NOMO-1 treated with dmso at 0.1 percent for 144 hours (cell line): ENCODE results near the gene TCF23.
A peak's percentile ranks its signal among the peaks of the same experiment; 100 is the strongest.
"Not testable (repeated sequence)": the region's sequence is repeated elsewhere in the genome, so short reads cannot be mapped to it uniquely, and the experiment has no call there.

Experiments used
- DNase-seq: peaks from one replicate; lab custom pipeline; 2025; ENCODE audit not compliant: unreplicated experiment; lab: John Stamatoyannopoulos, UW

Gene TCF23

DNA sequence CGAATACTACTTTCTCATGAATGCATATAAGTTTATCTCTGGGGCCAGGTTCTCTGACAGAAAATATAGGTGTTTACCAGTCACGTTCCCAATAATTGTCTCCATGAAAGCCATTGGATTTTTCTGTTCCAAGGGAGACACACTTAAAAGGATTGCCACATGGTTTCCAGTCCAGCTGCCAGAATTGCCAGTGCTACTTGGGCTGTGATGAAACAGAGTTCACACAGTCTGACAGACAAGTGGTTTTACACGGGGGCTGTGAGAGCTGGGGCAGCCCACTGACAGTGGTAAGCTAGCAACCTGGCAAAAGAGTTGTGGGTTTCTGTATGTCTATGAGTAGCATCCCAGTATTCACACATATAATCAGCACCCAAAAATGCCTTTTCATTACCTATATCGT is 35.3 kb downstream of the TCF23 start:
- DNase-seq = no peak

DNA sequence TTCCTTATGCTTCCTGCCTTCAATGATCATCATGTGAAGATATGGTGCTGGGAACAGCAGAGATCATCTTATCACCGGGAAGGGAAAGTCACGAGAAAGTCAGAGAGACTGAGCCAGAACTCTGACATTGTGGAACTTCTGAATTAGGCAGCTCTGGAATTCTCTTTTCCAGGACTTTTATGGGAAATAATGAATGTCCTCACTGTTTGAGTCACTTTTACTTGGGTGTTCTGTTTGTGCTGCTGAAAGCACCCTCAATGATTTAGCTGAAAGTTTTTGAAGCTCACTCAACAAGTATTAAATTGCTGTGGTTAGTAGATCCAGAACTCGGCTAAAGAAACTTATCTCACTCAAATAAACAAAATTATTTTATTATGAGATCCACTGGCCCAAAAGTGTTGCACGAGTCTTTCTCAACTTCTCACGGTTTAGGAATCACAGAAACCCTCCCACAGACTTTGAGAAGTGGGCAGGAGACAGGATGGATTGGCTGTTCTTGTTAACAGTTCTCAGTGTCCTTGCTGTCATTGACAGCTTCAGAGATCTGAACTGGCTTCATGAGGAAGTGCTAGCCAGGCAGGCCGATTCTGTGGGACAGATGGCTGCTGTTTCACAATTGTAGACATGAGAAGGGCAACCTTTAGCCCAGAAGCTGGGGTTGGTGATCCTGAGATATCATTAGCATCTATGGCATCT is 36.7 kb downstream of the TCF23 start:
- DNase-seq = peak; percentile 35

DNA sequence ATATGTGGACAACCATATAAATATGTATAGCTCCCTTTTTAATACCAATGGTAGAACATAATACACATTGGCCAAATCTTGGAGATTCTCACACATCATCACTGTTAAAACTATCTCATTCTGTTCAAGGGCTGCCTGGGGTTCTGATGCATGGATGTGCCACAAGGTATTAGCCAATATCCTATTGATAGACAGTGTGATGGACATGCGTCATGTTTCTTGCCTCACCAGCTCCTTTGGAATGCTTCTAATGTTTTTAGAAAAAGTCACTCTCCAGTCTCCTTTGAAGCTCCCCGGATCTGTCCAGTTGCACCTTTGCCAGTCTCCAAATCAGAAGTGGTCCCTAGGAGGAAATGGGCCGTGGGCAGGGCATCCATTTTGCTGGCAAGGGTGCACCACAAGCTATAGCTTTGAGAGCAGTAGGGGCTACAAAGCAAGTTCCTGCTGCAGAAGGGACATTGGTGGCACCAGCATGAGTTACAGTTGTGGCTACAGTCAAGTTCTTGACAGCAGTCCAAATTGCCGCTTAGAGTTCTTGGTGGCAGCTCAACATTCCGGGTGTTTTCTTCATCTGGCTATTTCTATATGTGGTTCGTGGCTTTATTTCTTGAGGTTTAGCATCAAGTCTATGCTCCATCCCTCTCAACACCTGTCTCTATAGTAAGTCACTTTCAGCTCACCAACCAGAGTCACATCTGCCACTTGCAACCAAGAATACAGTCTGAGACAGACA is 38.0 kb downstream of the TCF23 start:
- no peak for DNase-seq

DNA sequence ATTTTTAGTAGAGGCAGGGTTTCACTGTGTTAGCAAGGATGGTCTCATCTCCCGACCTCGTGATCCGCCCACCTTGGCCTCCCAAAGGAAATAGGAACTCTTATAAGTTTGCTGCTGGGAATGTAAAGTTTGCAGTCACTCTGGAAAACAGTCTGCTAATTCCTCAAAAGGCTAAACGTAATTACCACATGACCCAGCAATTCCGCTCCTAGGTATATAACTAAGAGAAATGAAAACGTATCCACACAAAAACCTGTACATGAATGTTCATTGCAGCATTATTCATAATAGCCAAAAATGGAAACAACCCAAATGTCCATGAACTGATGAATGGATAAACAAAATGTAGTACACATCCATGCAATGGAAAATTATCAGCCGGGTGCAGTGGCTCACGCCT is 41.2 kb downstream of the TCF23 start:
- no peak for DNase-seq

DNA sequence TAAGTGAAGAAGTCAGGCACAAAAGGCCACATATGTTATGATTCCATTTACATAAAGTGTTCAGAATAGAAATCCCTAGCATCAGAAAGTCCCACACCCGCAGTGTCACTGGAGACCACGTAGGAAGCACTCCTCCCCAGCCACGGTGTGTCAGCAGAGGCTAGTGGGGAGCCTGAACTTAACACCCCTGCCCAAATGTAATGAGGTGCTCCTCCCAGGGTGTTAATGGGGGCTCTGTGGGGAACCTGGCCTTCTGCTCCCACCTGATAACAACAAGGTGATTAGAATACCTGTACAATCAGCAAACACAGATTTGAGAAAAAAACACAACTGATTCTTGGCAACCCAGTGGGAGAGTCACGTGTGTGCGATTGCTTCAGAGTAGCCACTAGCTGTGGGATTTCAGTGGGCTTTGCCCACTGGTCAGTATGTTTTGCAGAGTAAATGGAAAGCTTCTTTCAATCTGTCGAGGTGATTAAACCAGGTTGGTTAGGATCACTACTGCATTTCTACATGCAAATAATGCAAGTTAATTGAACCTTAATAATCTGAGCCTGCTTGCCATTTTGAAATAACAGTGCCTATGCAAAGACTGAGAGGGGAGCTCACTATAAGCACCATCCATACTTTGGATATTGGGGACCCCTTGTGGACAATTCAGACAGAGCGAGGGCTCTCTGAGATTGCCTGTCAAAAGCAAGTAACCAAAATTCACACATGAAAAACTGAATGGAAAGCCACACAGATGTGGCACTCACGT is 42.4 kb downstream of the TCF23 start:
- peak; percentile 48 for DNase-seq

DNA sequence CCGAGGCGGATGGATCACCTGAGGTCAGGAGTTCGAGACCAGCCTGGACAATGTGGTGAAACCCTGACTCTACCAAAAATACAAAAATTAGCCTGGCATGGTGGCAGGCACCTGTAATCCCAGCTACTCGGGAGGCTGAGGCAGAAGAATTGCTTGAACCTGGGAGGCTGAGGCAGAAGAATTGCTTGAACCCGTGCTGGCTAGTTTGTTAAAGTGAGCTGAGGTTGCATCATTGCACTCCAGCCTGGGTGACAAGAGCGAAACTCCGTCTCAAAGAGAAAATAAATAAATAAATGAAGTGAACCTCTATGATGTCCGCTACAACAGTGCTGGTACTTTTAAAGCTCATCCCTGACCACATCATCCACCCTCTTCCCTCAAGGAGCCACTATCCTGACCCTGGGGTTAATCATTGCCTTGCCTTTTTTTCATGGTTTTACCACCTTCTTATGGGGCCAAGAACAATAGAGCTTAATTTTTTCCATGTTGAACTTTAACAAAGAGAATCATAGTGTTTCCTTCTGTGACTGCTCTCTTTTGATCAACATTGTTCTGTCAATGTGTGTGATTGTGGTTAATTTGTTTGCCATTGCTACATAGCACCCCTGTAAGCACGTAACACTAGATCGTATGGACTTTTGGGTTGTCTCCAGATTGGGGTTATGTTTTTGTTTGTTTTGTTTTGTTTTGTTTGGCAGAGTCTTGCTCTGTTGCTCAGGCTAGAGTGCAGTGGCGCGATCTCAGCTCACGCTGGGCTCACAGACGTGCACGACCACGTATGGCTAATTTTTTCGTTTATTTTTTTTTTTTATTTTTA is 45.9 kb downstream of the TCF23 start:
- no peak for DNase-seq

DNA sequence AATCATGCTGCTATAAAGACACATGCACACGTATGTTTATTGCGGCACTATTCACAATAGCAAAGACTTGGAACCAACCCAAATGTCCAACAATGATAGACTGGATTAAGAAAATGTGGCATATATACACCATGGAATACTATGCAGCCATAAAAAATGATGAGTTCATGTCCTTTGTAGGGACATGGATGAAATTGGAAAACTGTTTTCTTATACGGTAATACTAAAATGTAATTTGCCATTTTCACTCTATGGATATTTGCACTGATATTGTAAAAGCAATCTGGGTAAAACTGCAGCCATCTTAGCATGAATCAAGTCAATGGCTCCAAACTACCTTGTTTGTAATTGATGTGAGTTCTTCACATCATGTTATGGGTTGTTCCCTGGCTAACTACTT is 47.0 kb downstream of the TCF23 start:
- DNase-seq = not testable (repeated sequence)

DNA sequence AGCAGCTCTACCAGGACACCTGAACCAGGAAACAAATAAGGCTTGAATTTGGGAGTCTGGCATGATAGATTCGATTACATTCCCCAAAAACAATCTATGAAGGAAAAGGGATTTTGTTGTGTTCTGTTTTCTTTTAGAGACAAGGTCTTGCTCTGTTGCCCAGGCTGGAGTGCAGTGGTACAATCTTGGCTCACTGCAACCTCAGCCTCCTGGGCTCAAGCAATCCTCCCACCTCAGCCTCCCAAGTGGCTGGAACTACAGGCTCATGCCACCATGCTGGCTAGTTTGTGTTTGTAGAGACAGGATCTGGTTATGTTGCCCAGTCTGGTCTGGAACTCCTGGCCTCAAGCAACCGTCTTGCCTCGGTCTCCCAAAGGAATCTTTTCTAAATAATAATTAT is 49.3 kb downstream of the TCF23 start:
- not testable (repeated sequence) for DNase-seq

DNA sequence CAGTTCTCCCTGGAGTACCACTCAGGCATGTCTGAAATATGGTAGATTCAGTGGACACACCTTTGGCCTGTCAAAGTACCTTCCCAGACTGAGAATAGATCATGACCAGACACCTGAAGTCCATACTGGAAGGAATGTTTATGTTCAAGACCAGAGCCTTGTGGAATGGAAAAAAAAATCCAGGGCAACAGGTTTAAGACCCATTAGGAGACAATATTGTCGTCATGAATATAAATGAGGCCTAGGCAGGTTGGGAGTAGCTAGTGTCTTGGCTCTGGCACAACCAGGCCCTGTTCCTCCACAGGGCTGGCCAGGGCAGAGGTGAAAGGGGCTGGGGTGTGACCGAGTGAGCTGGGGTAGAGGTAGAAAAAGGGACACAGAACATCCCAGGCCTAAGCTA is 49.8 kb downstream of the TCF23 start:
- DNase-seq = no peak

DNA sequence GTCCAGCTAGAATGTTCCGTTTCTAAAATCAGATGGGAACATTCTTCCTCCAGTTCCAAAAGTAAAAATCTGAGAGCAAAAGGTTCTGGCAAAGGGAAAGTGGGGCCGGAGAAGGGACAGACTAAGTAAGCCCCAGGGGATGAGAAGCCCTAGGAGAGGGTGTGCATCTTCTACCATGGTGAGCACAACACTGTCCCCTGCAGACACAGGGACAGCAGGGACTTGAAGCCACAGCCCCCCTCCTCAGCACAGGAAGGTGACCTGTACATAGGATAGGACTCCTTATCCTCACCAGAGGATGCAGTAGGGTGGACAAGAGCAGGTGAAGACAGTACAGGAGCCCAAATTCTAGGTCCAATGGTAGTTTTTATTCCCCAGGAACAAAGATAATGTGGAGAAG is 50.4 kb downstream of the TCF23 start:
- DNase-seq = no peak

DNA sequence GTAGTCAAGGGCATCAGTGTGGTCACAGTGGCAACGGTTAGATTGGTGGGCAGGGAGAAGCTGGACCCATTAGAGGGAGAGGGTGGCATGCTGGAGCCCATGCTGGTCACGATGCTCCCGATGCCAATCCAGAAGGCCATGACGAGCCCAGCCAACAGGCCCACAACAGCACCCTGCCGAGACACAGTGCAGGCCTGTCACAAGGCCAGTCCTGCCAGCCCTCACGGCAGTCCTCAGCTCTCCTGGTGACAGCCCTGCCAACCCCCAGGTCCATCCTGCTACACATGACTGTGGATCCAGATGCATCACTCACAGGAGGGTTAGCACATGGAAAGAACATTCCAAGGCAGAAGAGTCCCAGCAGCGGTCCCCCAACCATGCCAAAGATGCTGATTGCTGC is 52.9 kb downstream of the TCF23 start:
- no peak for DNase-seq

DNA sequence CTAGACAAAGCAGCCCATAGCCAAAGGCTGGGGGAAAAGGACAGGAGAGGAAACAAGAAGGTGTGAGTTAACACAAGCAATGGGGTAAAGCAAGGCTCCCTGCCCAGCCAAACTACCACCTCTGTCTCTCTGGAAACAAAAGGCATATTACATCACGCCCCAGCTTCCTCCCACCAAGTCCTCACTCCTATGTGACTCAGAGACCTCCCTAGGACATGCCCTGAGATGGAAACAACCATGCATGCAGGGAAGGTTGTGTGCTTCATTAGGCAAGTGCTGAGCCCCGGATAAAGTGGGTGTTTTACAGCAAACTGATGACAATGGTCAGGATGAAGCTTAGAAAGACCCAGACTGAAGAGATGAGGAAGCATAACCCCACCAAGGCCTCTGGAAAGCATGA is 54.0 kb downstream of the TCF23 start:
- no peak for DNase-seq

DNA sequence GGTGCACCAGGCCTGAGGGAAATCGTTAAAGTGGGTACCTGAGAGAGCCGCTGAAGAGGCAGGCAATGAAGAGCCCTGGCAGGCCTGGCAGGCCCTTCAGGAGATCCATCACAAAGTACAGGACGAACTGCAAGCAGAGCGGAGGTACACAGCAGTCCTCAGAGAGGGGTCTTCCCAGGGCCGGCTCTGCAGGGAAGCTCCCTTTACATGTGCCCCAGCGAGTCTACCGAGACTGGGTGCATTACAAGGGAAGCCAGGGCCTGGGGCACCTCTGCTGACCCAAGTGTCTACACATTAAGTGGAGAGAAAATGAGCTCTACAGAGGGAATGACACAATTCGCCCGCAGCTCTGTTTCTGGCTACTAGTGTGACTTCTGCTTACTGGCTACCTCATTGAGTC is 54.9 kb downstream of the TCF23 start:
- no peak for DNase-seq

DNA sequence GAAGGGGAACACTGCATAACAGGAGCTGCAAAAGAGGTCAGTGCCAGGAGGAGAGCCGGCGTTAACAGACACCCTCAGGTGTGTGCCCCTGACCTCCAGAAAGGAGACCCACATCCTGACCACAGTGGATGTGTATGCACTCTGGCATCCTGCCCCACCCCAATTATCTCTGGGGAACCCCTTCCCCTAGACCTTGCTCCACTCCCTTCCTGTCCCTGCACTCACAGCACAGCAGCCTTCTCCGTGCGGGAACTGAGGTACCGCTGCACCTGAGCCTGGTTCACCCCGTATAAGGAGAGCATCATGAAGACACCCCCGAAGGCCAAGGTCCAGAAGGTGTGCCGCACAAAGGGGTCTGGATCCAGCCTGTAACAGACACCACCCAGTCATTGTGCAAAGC is 55.8 kb downstream of the TCF23 start:
- DNase-seq = no peak

DNA sequence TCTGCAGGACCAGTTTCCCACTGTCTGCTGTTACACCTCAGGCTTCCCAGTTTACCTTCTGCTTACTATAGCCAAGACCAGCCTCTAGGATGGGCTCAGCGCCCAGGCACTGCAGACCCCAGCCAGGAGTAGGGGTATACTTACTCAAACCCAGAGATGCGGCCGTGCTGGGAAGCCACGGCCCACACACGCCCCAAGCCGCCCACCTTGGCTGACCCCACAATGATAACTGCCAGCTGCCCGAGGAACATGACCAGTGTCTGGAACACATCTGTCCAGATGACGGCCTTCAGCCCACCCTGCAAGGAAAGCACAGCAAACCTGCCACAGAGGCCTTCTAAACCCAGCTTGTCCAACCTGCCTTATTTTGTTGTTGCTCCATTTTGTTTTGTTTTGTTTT is 56.4 kb downstream of the TCF23 start:
- no peak for DNase-seq

DNA sequence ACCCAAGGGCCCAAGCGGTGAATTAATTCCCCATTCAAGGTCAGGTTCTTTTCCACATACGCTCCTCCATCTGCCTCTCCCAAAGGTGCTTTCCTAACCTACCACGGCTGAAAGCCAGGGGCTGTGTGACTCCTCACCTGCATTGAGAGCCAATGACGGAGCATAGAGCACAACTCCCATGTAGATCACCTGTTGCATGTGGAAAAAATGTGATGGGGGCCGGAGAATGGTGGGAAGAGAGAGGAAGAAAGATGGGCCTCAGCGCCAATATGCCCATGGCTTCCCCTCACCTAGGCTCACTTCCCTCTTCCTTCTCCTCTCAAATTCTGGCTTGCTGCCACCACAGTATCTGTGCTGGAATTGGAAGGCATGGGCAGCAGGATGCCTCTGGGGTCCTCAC is 57.5 kb downstream of the TCF23 start:
- DNase-seq = no peak
